Endothelial cell (in vitro differentiated cells): ENCODE data around the gene SLC30A2. TPM values are rescaled to one million over a fixed set of nuclear protein-coding genes. Genes with fewer than 3 reads are reported as not detected.
A peak's percentile ranks its signal among the peaks of the same experiment; 100 is the strongest.

ENCODE experiments used
- DNase-seq: peaks from one replicate; pipeline ENCODE4 v3.0.0; 2021; ENCODE audit warnings: low spot score
- H3K27ac Mint-ChIP-seq: one replicate; pipeline ENCODE4 v1.8.0; 2021; ENCODE audit warnings: mixed read lengths, inconsistent platforms; ENCODE audit not compliant: unreplicated experiment
- H3K27me3 Mint-ChIP-seq: one replicate; pipeline ENCODE4 v1.8.0; 2021; ENCODE audit warnings: mild to moderate bottlenecking, moderate library complexity, mixed read lengths, inconsistent platforms; ENCODE audit not compliant: unreplicated experiment
- H3K36me3 Mint-ChIP-seq: one replicate; pipeline ENCODE4 v1.8.0; 2021; ENCODE audit warnings: mild to moderate bottlenecking, low read depth, mixed read lengths, inconsistent platforms; ENCODE audit not compliant: unreplicated experiment
- H3K4me1 Mint-ChIP-seq: one replicate; pipeline ENCODE4 v1.8.0; 2021; ENCODE audit warnings: mild to moderate bottlenecking, mixed read lengths, inconsistent platforms; ENCODE audit not compliant: unreplicated experiment
- H3K4me3 Mint-ChIP-seq: one replicate; pipeline ENCODE4 v1.8.0; 2021; ENCODE audit warnings: mild to moderate bottlenecking, mixed read lengths, inconsistent platforms; ENCODE audit not compliant: unreplicated experiment
- H3K9me3 Mint-ChIP-seq: one replicate; pipeline ENCODE4 v1.8.0; 2021; ENCODE audit warnings: mixed read lengths, inconsistent platforms; ENCODE audit not compliant: unreplicated experiment
- CTCF ChIP-seq: fragments of 200-600 bp; sonication (generic); IDR thresholded peaks from one replicate; pipeline ENCODE4 v1.5.0; 2021; ENCODE audit warnings: antibody characterized with exemption; ENCODE audit not compliant: unreplicated experiment
- total RNA-seq: library from RNA; stranded (reverse); fragmentation: NEBNext Ultra II Directional; extraction: Animal tissue kit (Norgen Biotek cat#: 25700); gene quantifications from one replicate; pipeline ENCODE4 v1.2.1, GENCODE V29; 2021; ENCODE audit not compliant: unreplicated experiment

Gene SLC30A2
- total RNA-seq, 1 donor from 2014 or later: not detected

GRCh38 chr1:26034504-26035202 is 11.3 kb downstream of the SLC30A2 start:
- Mint-ChIP-seq H3K36me3 (no peaks in the 10 kb centered on the region), H3K4me1 (no peaks in the 10 kb centered on the region), H3K27me3 (peaks cover 17% of the 10 kb centered on the region), H3K9me3 (no peaks in the 10 kb centered on the region), H3K27ac (no peak overlapping the region), H3K4me3 (peak overlapping the region; percentile 97)
- TF ChIP-seq CTCF: no peak
- no peak for DNase-seq

- no peaks in the 10 kb centered on the region for H3K36me3 Mint-ChIP-seq
- H3K27me3 Mint-ChIP-seq: peaks cover 17% of the 10 kb centered on the region
- H3K9me3 Mint-ChIP-seq: no peaks in the 10 kb centered on the region
- no peak overlapping the region for H3K27ac Mint-ChIP-seq
- no peak for DNase-seq
- H3K4me3 Mint-ChIP-seq: no peak overlapping the region
- TF ChIP-seq CTCF: no peak
- no peaks in the 10 kb centered on the region for H3K4me1 Mint-ChIP-seq
These were observed 13.1 kb downstream of the SLC30A2 start for GRCh38 chr1:26032656-26033357.

GRCh38 chr1:26031611-26032220 is 14.2 kb downstream of the SLC30A2 start:
- no peak for TF ChIP-seq CTCF
- no peak for DNase-seq
- Mint-ChIP-seq H3K4me1 (no peaks in the 10 kb centered on the region), H3K4me3 (no peak overlapping the region), H3K36me3 (no peaks in the 10 kb centered on the region), H3K27ac (no peak overlapping the region), H3K9me3 (no peaks in the 10 kb centered on the region), H3K27me3 (peaks cover 17% of the 10 kb centered on the region)

GRCh38 chr1:26031196-26031595 is 14.7 kb downstream of the SLC30A2 start:
- Mint-ChIP-seq H3K9me3 (no peaks in the 10 kb centered on the region), H3K27me3 (peaks cover 17% of the 10 kb centered on the region), H3K27ac (no peak overlapping the region), H3K4me1 (no peaks in the 10 kb centered on the region), H3K4me3 (no peak overlapping the region), H3K36me3 (no peaks in the 10 kb centered on the region)
- no peak for TF ChIP-seq CTCF
- DNase-seq: no peak
